Vagina (tissue), 2 donors: ENCODE data around the gene TTC33. TPM values are rescaled to one million over a fixed set of nuclear protein-coding genes. Genes with fewer than 3 reads are reported as not detected.
"Not testable (repeated sequence)": the region's sequence is repeated elsewhere in the genome, so short reads cannot be mapped to it uniquely, and the experiment has no call there.

Experiments
- DNase-seq, 2 donors: peaks; one replicate each; pipeline ENCODE4 v3.0.0-alpha.2; 2017; ENCODE audit errors: extremely low spot score in 2 of 2
- H3K27ac ChIP-seq: fragments of 200-600 bp; sonication (generic); one replicate; pipeline ENCODE4 v1.5.1; 2019
- H3K27me3 ChIP-seq: fragments of 200-600 bp; sonication (generic); one replicate; pipeline ENCODE4 v1.5.1; 2019
- H3K36me3 ChIP-seq, 2 donors: fragments of 200-600 bp; sonication (generic); one replicate each; pipeline ENCODE4 v1.5.1; 2017 to 2019
- H3K4me1 ChIP-seq: fragments of 200-600 bp; sonication (generic); one replicate; pipeline ENCODE4 v1.5.1; 2019
- H3K4me3 ChIP-seq, 2 donors: fragments of 200-600 bp; sonication (generic); 1 replicate in 1 of 2; 2 replicates in 1 of 2; pipeline ENCODE4 v1.5.1; 2016 to 2019
- H3K9me3 ChIP-seq: fragments of 200-600 bp; sonication (generic); one replicate; pipeline ENCODE4 v1.5.1; 2019
- POLR2A ChIP-seq, 2 donors: fragments of 450-650 bp; IDR thresholded peaks; one replicate each; pipeline ENCODE4 v1.6.1; 2017; ENCODE audit warnings: antibody characterized with exemption in 2 of 2, mild to moderate bottlenecking in 2 of 2, moderate library complexity in 2 of 2
- POLR2AphosphoS5 ChIP-seq, 2 donors: sonication (generic); formaldehyde crosslinking; IDR thresholded peaks; one replicate each; pipeline ENCODE4 v1.9.0; 2017; ENCODE audit warnings: antibody characterized with exemption in 2 of 2, mild to moderate bottlenecking in 2 of 2, low read depth in 1 of 2; ENCODE audit not compliant: insufficient read depth in 1 of 2
- intact Hi-C: fragments of 100-400 bp; cut with DNase I; formaldehyde crosslinking; loops from one replicate; pipeline ENCODE4 v1.15.1; 2023
- total RNA-seq: library from RNA; depleted of rRNA; stranded (reverse); fragments of >200 nt; gene quantifications from one replicate; pipeline ENCODE4 v1.2.3, GENCODE V29; 2016
- TF ChIP-seq, protein P1 (sequence below), 3 experiments: fragments of 450-650 bp in 2 of 3; fragments of 200-600 bp in 1 of 3; sonication (generic) in 1 of 3; IDR thresholded peaks; one replicate each; pipeline ENCODE4 v1.5.1; 2017 to 2019; ENCODE audit warnings: antibody characterized with exemption in 3 of 3, mild to moderate bottlenecking in 2 of 3, moderate library complexity in 2 of 3

The TTC33 gene
- total RNA-seq, 1 donor from 2014 or later: 12.8 TPM

DNA sequence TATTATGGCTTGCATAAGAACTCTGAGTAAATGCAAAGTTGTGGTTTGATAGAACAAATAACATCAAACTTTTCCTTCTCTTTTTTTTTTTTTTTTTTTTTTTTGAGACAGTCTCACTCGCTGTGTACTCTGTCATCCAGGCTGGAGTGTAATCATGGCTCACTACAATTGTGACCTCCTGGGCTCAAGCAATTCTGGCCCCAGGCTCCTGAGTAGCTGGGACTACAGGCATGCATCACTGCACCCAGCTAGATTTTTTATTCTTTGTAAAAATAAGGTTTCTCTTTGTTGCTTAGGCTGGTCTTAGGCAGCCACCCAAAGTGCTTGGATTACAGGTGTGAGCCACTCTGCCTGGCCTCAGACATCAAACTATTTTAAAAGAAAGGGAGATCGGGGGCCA lies 95.0 kb downstream of the TTC33 start:
- no peak overlapping the region for H3K27ac ChIP-seq
- no peak overlapping the region for H3K4me3 ChIP-seq
- H3K36me3 ChIP-seq: no peaks in the 10 kb centered on the region
- DNase-seq: no peak
- no peaks in the 10 kb centered on the region for H3K27me3 ChIP-seq
- TF ChIP-seq, protein P1, sequence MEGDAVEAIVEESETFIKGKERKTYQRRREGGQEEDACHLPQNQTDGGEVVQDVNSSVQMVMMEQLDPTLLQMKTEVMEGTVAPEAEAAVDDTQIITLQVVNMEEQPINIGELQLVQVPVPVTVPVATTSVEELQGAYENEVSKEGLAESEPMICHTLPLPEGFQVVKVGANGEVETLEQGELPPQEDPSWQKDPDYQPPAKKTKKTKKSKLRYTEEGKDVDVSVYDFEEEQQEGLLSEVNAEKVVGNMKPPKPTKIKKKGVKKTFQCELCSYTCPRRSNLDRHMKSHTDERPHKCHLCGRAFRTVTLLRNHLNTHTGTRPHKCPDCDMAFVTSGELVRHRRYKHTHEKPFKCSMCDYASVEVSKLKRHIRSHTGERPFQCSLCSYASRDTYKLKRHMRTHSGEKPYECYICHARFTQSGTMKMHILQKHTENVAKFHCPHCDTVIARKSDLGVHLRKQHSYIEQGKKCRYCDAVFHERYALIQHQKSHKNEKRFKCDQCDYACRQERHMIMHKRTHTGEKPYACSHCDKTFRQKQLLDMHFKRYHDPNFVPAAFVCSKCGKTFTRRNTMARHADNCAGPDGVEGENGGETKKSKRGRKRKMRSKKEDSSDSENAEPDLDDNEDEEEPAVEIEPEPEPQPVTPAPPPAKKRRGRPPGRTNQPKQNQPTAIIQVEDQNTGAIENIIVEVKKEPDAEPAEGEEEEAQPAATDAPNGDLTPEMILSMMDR (IDR thresholded peaks at IDR 0.05): no peak
- TF ChIP-seq POLR2A (IDR thresholded peaks at IDR 0.05): no peak
- TF ChIP-seq POLR2AphosphoS5 (IDR thresholded peaks at IDR 0.05; ENCODE audit: insufficient read depth in 1 of 2, low read depth in 1 of 2): no peak
- intact Hi-C loops: no loop called here
- no peaks in the 10 kb centered on the region for H3K9me3 ChIP-seq
- H3K4me1 ChIP-seq: no peaks in the 10 kb centered on the region

DNA sequence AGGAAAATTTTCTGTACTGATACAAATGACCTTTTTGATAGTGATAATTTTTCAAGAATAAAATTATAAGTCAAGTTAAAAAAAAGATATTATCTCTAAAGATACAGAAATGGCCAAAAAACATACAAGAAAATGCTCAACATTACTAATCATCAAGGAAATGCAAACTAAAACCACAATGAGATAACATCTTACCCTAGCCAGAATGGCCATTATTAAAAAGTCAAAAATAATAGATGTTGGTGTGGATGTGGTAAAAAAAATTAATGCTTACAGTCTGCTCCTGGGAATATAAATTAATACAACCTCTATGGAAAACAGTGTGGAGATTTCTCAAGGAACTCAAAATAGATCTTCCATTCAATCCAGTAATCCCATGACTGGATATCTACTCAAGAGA lies 99.0 kb downstream of the TTC33 start:
- H3K36me3 ChIP-seq: no peaks in the 10 kb centered on the region
- no peaks in the 10 kb centered on the region for H3K4me1 ChIP-seq
- intact Hi-C loops: no loop called here
- TF ChIP-seq, protein P1 (IDR thresholded peaks at IDR 0.05): no peak
- TF ChIP-seq POLR2A (IDR thresholded peaks at IDR 0.05): no peak
- no peak for TF ChIP-seq POLR2AphosphoS5 (IDR thresholded peaks at IDR 0.05; ENCODE audit: insufficient read depth in 1 of 2, low read depth in 1 of 2)
- no peaks in the 10 kb centered on the region for H3K27me3 ChIP-seq
- no peak overlapping the region for H3K27ac ChIP-seq
- no peaks in the 10 kb centered on the region for H3K9me3 ChIP-seq
- H3K4me3 ChIP-seq: no peak overlapping the region
- no peak for DNase-seq

DNA sequence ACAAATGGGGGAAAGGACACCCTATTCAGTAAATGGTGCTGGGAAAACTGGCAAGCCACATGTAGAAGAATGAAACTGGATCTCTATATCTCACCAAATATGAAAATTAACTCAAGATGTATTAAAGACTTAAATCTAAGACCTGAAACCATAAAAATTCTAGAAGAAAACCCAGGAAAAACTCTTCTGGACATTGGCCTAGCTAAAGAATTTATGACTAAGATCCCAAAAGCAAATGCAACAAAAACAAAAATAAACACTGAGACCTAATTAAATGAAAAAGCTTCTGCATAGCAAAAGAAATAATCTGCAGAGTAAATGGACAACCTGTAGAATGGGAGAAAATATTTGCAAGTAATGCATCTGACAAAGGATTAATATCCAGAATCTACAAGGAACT lies 99.7 kb downstream of the TTC33 start:
- DNase-seq, H3K4me1 ChIP-seq, intact Hi-C loops: not testable (repeated sequence)

DNA sequence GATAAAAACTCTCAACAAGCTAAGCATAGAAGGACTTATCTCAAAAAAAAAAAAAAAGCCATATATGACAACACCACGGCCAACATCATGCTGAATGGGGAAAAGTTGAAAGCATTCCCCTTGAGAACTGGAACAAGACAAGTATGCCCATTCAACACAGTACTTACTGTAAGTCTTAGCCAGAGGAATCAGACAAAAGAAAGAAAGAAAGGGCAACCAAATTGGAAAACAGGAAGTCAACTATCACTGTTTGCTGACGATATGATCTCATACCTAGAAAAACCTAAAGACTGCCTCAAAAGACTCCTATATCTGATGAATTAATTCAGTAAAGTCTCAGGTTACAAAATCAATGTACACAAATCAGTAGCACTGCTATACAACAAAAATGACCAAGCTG lies 100.6 kb downstream of the TTC33 start:
- Histone ChIP-seq H3K27ac (no peak overlapping the region), H3K4me3 (no peak overlapping the region), H3K4me1 (no peaks in the 10 kb centered on the region), H3K9me3 (no peaks in the 10 kb centered on the region), H3K36me3 (no peaks in the 10 kb centered on the region), H3K27me3 (no peaks in the 10 kb centered on the region)
- TF ChIP-seq POLR2AphosphoS5 (IDR thresholded peaks at IDR 0.05; ENCODE audit: insufficient read depth in 1 of 2, low read depth in 1 of 2) (no peak), POLR2A (IDR thresholded peaks at IDR 0.05) (no peak)
- TF ChIP-seq, protein P1 (IDR thresholded peaks at IDR 0.05): no peak
- DNase-seq: no peak
- intact Hi-C loops: no loop called here

More for the DNA sequence above, 99.7 kb downstream of the TTC33 start:
- not testable (repeated sequence) for H3K27ac ChIP-seq, H3K9me3 ChIP-seq, H3K27me3 ChIP-seq, H3K36me3 ChIP-seq, H3K4me3 ChIP-seq

DNA sequence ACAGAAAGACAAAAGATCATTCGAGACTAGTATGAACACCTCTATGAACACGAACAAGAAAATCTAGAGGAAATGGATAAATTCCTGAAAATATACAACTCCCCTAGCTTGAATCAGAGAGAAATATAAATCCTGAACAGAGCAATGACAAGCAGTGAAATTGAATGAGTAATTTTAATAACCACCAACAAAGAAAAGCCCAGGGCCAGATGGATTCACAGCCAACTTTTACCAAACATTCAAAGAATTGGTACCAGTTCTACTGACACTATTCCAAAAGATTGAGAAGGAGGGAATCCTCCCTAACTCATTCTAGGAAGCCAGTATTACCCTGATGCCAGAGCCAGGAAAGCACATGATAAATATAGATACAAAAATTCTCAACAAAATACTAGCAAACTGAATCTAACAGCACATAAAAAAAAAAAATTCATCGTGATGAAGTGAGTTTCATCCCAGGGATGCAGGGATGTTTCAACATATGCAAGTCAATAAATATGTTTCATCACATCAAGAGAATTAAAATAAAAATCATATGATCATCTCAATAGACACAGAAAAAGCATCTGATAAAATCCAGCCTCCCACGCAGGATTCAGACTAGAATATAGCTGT lies 101.3 kb downstream of the TTC33 start:
- Histone ChIP-seq H3K9me3 (no peaks in the 10 kb centered on the region), H3K4me3 (no peak overlapping the region), H3K36me3 (no peaks in the 10 kb centered on the region), H3K4me1 (no peaks in the 10 kb centered on the region), H3K27ac (no peak overlapping the region), H3K27me3 (no peaks in the 10 kb centered on the region)
- TF ChIP-seq POLR2A (IDR thresholded peaks at IDR 0.05) (no peak), POLR2AphosphoS5 (IDR thresholded peaks at IDR 0.05; ENCODE audit: insufficient read depth in 1 of 2, low read depth in 1 of 2) (no peak)
- TF ChIP-seq, protein P1 (IDR thresholded peaks at IDR 0.05): no peak
- intact Hi-C loops: no loop called here
- DNase-seq: no peak
